K562 (cell line): Measurements from ENCODE around the gene MXI1. TPM values are rescaled to one million over a fixed set of nuclear protein-coding genes. Genes with fewer than 3 reads are reported as not detected.

Experiments
- BRF1 ChIP-seq: IDR thresholded peaks from 3 replicates; pipeline ENCODE4 v1.6.1; 2011; ENCODE audit warnings: borderline replicate concordance, mild to moderate bottlenecking; ENCODE audit not compliant: insufficient read length; ENCODE audit errors: extremely low read depth
- CBX1 ChIP-seq: sonication (generic); IDR thresholded peaks from 2 replicates; pipeline ENCODE4 v1.6.1; 2016; ENCODE audit warnings: antibody characterized with exemption, low read depth, mild to moderate bottlenecking
- CBX2 ChIP-seq: fragments of 200-600 bp; sonication (generic); IDR thresholded peaks from one replicate; pipeline ENCODE4 v1.6.1; 2012; ENCODE audit warnings: mild to moderate bottlenecking, low read length, inconsistent platforms; ENCODE audit not compliant: insufficient read depth, poor library complexity, severe bottlenecking
- DMBX1 ChIP-seq: fragments of 250-450 bp; sonication (Bioruptor Pico); IDR thresholded peaks from 2 replicates; pipeline ENCODE4 v1.8.0; 2022; ENCODE audit warnings: inconsistent platforms, mild to moderate bottlenecking, moderate library complexity, borderline replicate concordance
- E2F8 ChIP-seq: fragments of 450-650 bp; IDR thresholded peaks from 2 replicates; pipeline ENCODE4 v1.7.1; 2018; ENCODE audit warnings: mild to moderate bottlenecking, low read depth; ENCODE audit not compliant: partially characterized antibody
- EGR1 ChIP-seq: fragments of 450-650 bp; conservative IDR thresholded peaks from 2 replicates; pipeline ENCODE4 v1.6.1; 2017; ENCODE audit warnings: mild to moderate bottlenecking
- FOXA1 ChIP-seq: fragments of 450-650 bp; IDR thresholded peaks from 2 replicates; pipeline ENCODE4 v1.6.1; 2016; ENCODE audit warnings: mild to moderate bottlenecking, borderline replicate concordance
- FUS ChIP-seq: fragments of 200-400 bp; formaldehyde crosslinking; optimal IDR thresholded peaks from 2 replicates; pipeline ENCODE3; 2017; ENCODE audit warnings: low read depth, low read length
- GATAD2B ChIP-seq: fragments of 450-650 bp; IDR thresholded peaks from 2 replicates; pipeline ENCODE4 v1.6.1; 2017; ENCODE audit warnings: mild to moderate bottlenecking, borderline replicate concordance
- GTF2E2 ChIP-seq: fragments of 200-800 bp; sonication (Bioruptor generic); IDR thresholded peaks from 2 replicates; pipeline ENCODE4 v1.6.1; 2016; ENCODE audit warnings: missing genetic modification characterization, missing compliant biosample characterization
- HES1 ChIP-seq: fragments of 450-650 bp; IDR thresholded peaks from 2 replicates; pipeline ENCODE4 v1.6.1; 2016; ENCODE audit warnings: low read depth, mild to moderate bottlenecking, moderate library complexity
- HSF4 ChIP-seq: fragments of 250-450 bp; sonication (Bioruptor Pico); IDR thresholded peaks from 2 replicates; pipeline ENCODE4 v2.1.2; 2022; ENCODE audit warnings: mild to moderate bottlenecking, moderate library complexity, borderline replicate concordance
- KDM1A ChIP-seq, 2 experiments: fragments of 450-650 bp; IDR thresholded peaks; 2 replicates each; pipeline ENCODE4 v1.6.1; 2016; ENCODE audit warnings: mild to moderate bottlenecking in 2 of 2
- MNT ChIP-seq, 2 experiments: fragments of 450-650 bp; conservative IDR thresholded peaks; 2 replicates each; pipeline ENCODE4 v1.6.1; 2017; ENCODE audit warnings: mild to moderate bottlenecking in 2 of 2, moderate library complexity in 2 of 2
- NONO ChIP-seq, 2 experiments: fragments of 200-400 bp in 1 of 2; fragments of 450-650 bp in 1 of 2; formaldehyde crosslinking in 1 of 2; IDR thresholded peaks; 2 replicates each; pipeline ENCODE4 v1.6.1; 2017; ENCODE audit warnings: low read depth in 2 of 2, mild to moderate bottlenecking in 2 of 2, moderate library complexity in 2 of 2, low read length in 1 of 2
- RB1 ChIP-seq: fragments of 450-650 bp; IDR thresholded peaks from 2 replicates; pipeline ENCODE4 v1.6.1; 2017; ENCODE audit warnings: low read depth, mild to moderate bottlenecking
- RBM39 ChIP-seq: fragments of 200-400 bp; formaldehyde crosslinking; optimal IDR thresholded peaks from 2 replicates; pipeline ENCODE3; 2018; ENCODE audit warnings: low read depth, low read length
- SAP30 ChIP-seq: fragments of 200-600 bp; sonication (generic); IDR thresholded peaks from 2 replicates; pipeline ENCODE4 v1.6.1; 2012; ENCODE audit warnings: borderline replicate concordance, low read depth, mild to moderate bottlenecking, moderate library complexity, low read length, control low read depth, inconsistent platforms; ENCODE audit not compliant: insufficient read depth, poor library complexity, severe bottlenecking
- TRIM25 ChIP-seq: fragments of 450-650 bp; IDR thresholded peaks from 2 replicates; pipeline ENCODE4 v1.7.0; 2016; ENCODE audit warnings: borderline replicate concordance
- ZNF57 ChIP-seq: fragments of 450-650 bp; formaldehyde crosslinking; IDR thresholded peaks from 2 replicates; pipeline ENCODE4 v1.4.0; 2020; ENCODE audit warnings: mild to moderate bottlenecking, moderate library complexity
- ZNF583 ChIP-seq: fragments of 250-450 bp; sonication (Bioruptor Pico); IDR thresholded peaks from 2 replicates; pipeline ENCODE4 v1.4.0; 2020
- ZNF695 ChIP-seq: fragments of 450-650 bp; formaldehyde crosslinking; IDR thresholded peaks from 2 replicates; pipeline ENCODE4 v1.4.0; 2020; ENCODE audit warnings: mild to moderate bottlenecking, moderate library complexity
- polyA plus RNA-seq, 8 experiments: library from polyadenylated mRNA; depleted of rRNA in 4 of 8; stranded (reverse) in 5 of 8; unstranded in 3 of 8; fragments of >200 nt; fragmentation: Nextera tagmentation in 2 of 8; fragmentation: Illumina TruSeq in 1 of 8; extraction: Ambion mirVana in 2 of 8; extraction: Trizol in 1 of 8; gene quantifications; 2 replicates each; pipeline versions ENCODE4 v1.2.1 to v1.2.3, GENCODE V29; 2011 to 2014; ENCODE audit warnings: inconsistent platforms in 1 of 8, missing spikeins in 1 of 8
- total RNA-seq, 7 experiments: library from RNA; depleted of rRNA in 6 of 7; stranded (reverse); fragments of >200 nt in 6 of 7; fragmentation: Illumina TruSeq in 2 of 7; extraction: Trizol in 2 of 7; gene quantifications; 2 replicates each; pipeline versions ENCODE4 v1.2.1 to v1.2.3, GENCODE V29; 2011 to 2021; ENCODE audit warnings: low replicate concordance in 1 of 7

Gene MXI1
- total and polyA plus RNA-seq, 9 of the 15 experiments (the other 6 are each of a cell fraction or from before 2014, with no cell fraction given), result 9.1 to 23.7 (median 14.8) TPM

- no peak for TF ChIP-seq DMBX1 (CRISPR knock-in tag)
- TF ChIP-seq TRIM25, result no peak
- no peak for TF ChIP-seq ZNF57 (CRISPR knock-in tag)
- TF ChIP-seq SAP30, result no peak
- no peak for TF ChIP-seq CBX1
- no peak for TF ChIP-seq ZNF695 (CRISPR knock-in tag)
- TF ChIP-seq EGR1, result no peak
- TF ChIP-seq RB1, result no peak
- no peak for TF ChIP-seq RBM39
- TF ChIP-seq BRF1, result no peak
- no peak for TF ChIP-seq HES1
- no peak for TF ChIP-seq HSF4 (CRISPR knock-in tag)
- TF ChIP-seq GATAD2B, result no peak
- peak in 1 of 2 experiments; percentile 60; a peak in 1 of 4 replicates for TF ChIP-seq MNT (conservative IDR thresholded peaks at IDR 0.05)
- TF ChIP-seq KDM1A (IDR thresholded peaks at IDR 0.05), result no peak
- TF ChIP-seq E2F8, result no peak
- no peak for TF ChIP-seq FUS
- no peak for TF ChIP-seq FOXA1
- no peak for TF ChIP-seq GTF2E2 (tag)
- TF ChIP-seq NONO (IDR thresholded peaks at IDR 0.05; ENCODE audit: low read depth in 2 of 2, low read length in 1 of 2), result no peak
- TF ChIP-seq ZNF583 (CRISPR knock-in tag), result no peak
- TF ChIP-seq CBX2, result no peak
These were observed 14.4 kb downstream of the MXI1 start (continued) for GRCh38 chr10:110221721-110222261.
